ENCODE data around the gene ZNF280A. TPM values are rescaled to one million over a fixed set of nuclear protein-coding genes. Genes with fewer than 3 reads are reported as not detected.
A peak's percentile ranks its signal among the peaks of the same experiment; 100 is the strongest.

Gene ZNF280A, protein sequence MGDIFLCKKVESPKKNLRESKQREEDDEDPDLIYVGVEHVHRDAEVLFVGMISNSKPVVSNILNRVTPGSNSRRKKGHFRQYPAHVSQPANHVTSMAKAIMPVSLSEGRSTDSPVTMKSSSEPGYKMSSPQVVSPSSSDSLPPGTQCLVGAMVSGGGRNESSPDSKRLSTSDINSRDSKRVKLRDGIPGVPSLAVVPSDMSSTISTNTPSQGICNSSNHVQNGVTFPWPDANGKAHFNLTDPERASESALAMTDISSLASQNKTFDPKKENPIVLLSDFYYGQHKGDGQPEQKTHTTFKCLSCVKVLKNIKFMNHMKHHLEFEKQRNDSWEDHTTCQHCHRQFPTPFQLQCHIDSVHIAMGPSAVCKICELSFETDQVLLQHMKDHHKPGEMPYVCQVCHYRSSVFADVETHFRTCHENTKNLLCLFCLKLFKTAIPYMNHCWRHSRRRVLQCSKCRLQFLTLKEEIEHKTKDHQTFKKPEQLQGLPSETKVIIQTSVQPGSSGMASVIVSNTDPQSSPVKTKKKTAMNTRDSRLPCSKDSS
- total RNA-seq (2021): 0.22 to 0.44 TPM (median 0.30 TPM) in 3 replicates
- percentile 34 among the genes with signal in this experiment for Bru-seq, nascent RNA
- long read RNA-seq, experiment 1, partial matches to known transcripts: 1 of 3 reads
- long read RNA-seq, experiment 1, other reads (novel, unspliced or antisense): 0 of 3 reads
- long read RNA-seq, experiment 2, partial matches to known transcripts: 0 of 2 reads
- long read RNA-seq, experiment 2, other reads (novel, unspliced or antisense): 1 of 2 reads
- long read RNA-seq, experiment 3: 0 reads

DNA sequence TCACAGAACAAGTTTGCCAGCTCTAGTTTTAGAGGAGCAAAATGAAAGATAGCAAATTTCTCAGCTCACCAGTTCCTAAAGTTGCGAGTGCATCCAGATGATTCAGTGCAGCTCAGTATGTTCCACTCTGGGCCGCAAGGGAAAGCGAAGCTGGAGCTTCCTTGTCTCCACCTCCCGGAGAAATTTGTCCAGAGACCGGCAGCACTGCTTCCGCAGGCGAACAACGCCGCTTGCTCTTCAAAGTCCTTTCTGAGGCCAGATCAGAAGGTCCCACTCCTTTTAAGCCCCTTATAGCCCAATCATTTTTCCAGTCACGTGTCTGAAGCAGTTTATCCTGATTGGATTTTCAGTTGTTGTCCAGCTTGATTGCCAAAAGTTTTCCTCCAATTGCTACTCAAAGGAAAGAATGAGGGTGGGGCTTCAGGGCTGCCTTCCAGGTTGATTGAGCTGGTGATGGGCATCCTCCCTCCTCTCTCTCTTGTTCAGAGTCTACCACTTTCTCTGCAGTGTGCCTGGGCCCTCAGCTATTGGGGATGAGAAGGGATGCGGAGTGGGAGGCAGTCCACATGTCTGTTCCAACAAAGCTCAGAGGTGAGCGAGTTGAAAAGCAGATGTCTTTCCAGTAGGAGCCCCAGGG, at the start of gene ZNF280A:
TSS of gene ZNF280A (minus strand) at position 251 of the 637 bp plus-strand sequence. CDS start 4,640 bp downstream, outside the sequence.
- H3K9me3 Mint-ChIP-seq: peaks cover 15% of the 10 kb centered on the region
- ChIA-PET CTCF (interaction anchor here (0.8 to 2.7 kb wide), 9 partner anchors 9 to 319 kb away, joined by 3 to 10 read pairs (median 6); partner anchors contain the start of genes PRAME and ZNF280B), POLR2A (interaction anchor here (1.5 kb wide), 1 partner anchor 11 kb away, joined by 5 read pairs; the partner anchor contains the start of gene ZNF280B)
- H3K27ac Mint-ChIP-seq: no peak within 1 kb of the TSS
- DNase-seq (ENCODE audit: low spot score) (no peak), ATAC-seq (peak; percentile 64)
- no peaks in the 10 kb centered on the region for H3K36me3 Mint-ChIP-seq
- peak; percentile 57 for TF ChIP-seq NFYB (CRISPR knock-in tag; conservative IDR thresholded peaks at IDR 0.05; ENCODE audit: low read depth)
- TF ChIP-seq, protein P1, sequence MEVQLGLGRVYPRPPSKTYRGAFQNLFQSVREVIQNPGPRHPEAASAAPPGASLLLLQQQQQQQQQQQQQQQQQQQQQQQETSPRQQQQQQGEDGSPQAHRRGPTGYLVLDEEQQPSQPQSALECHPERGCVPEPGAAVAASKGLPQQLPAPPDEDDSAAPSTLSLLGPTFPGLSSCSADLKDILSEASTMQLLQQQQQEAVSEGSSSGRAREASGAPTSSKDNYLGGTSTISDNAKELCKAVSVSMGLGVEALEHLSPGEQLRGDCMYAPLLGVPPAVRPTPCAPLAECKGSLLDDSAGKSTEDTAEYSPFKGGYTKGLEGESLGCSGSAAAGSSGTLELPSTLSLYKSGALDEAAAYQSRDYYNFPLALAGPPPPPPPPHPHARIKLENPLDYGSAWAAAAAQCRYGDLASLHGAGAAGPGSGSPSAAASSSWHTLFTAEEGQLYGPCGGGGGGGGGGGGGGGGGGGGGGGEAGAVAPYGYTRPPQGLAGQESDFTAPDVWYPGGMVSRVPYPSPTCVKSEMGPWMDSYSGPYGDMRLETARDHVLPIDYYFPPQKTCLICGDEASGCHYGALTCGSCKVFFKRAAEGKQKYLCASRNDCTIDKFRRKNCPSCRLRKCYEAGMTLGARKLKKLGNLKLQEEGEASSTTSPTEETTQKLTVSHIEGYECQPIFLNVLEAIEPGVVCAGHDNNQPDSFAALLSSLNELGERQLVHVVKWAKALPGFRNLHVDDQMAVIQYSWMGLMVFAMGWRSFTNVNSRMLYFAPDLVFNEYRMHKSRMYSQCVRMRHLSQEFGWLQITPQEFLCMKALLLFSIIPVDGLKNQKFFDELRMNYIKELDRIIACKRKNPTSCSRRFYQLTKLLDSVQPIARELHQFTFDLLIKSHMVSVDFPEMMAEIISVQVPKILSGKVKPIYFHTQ (CRISPR knock-in tag; IDR thresholded peaks at IDR 0.05): no peak
- peak; percentile 62 for TF ChIP-seq GABPB1 (CRISPR knock-in tag; IDR thresholded peaks at IDR 0.05)
- no peak within 1 kb of the TSS; the same call in 1 of the 2 replicates for H3K4me3 Mint-ChIP-seq
- peaks cover 14% of the 10 kb centered on the region for H3K4me1 Mint-ChIP-seq
- H3K27me3 Mint-ChIP-seq (ENCODE audit: low read depth): peaks cover 91% of the 10 kb centered on the region

DNA sequence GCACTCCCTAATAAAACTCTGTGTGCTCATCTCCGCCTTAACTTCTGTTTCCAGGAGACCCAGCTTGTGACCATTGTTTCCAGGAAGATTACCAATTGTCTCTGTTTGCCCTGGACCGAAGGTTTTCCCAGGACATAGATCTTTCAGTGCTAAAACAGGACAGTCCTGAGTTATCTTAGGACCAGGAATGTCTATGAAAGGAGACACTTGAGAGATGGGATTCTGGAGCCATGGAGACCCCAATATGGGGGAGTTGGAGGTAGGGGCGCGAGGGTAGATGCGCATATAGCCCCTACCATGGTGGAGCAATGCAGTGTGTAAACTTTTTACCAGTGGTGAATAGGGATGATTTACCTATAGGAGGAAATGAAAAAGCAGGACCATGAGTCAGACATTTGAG, 49.1 kb upstream of the ZNF280A start:
- no peak overlapping the region for H3K27ac Mint-ChIP-seq
- ChIA-PET POLR2A (no interaction called here), CTCF (interaction anchor here (1.1 to 3.4 kb wide), 2 partner anchors 60 to 145 kb away, joined by 4 to 9 read pairs; partner anchors contain the start of gene ZNF280B)
- DNase-seq (ENCODE audit: low spot score) (no peak), ATAC-seq (no peak)
- peaks cover 99% of the 10 kb centered on the region for H3K27me3 Mint-ChIP-seq (ENCODE audit: low read depth)
- no peaks in the 10 kb centered on the region for H3K4me1 Mint-ChIP-seq
- no peak for TF ChIP-seq ATF1 (CRISPR knock-in tag; IDR thresholded peaks at IDR 0.05)
- TF ChIP-seq SOX15 (CRISPR knock-in tag; IDR thresholded peaks at IDR 0.05): no peak
- TF ChIP-seq, protein P2, sequence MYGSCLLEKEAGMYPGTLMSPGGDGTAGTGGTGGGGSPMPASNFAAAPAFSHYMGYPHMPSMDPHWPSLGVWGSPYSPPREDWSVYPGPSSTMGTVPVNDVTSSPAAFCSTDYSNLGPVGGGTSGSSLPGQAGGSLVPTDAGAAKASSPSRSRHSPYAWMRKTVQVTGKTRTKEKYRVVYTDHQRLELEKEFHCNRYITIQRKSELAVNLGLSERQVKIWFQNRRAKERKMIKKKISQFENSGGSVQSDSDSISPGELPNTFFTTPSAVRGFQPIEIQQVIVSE (CRISPR knock-in tag; IDR thresholded peaks at IDR 0.05; ENCODE audit: borderline replicate concordance): no peak
- no peak for TF ChIP-seq ZNF138 (CRISPR knock-in tag; conservative IDR thresholded peaks at IDR 0.05)
- H3K36me3 Mint-ChIP-seq: no peaks in the 10 kb centered on the region
- H3K4me3 Mint-ChIP-seq: no peak overlapping the region
- no peaks in the 10 kb centered on the region for H3K9me3 Mint-ChIP-seq

DNA sequence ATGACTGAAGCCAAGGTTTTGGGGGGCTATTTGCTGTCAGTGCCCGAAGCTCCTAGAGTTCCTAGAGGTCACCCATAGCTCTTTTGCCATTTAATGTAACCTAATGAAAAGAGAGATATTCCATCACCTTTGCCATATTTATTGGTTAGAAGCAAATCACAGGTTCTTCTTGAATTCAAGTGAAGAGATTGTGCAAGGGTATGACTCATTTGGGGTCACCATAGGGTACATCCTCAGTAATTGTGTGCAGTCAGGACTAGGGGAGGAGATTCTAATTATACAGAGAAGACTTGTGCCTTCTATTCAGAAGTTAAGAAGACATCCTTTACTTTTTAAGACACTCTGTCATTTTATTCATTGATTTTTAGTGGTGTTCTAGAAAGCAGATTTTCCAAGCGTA, 45.9 kb upstream of the ZNF280A start:
- no peaks in the 10 kb centered on the region for H3K36me3 Mint-ChIP-seq
- ATAC-seq (no peak), DNase-seq (ENCODE audit: low spot score) (no peak)
- POLR2A ChIA-PET: no interaction called here
- no peaks in the 10 kb centered on the region for H3K9me3 Mint-ChIP-seq
- CTCF ChIA-PET: interaction anchor here (1.5 to 5.0 kb wide), 3 partner anchors 10 to 318 kb away, joined by 3 to 31 read pairs (median 4); no protein-coding TSS in a partner anchor
- H3K27me3 Mint-ChIP-seq (ENCODE audit: low read depth): peaks cover 94% of the 10 kb centered on the region
- H3K27ac Mint-ChIP-seq: no peak overlapping the region
- H3K4me1 Mint-ChIP-seq: no peaks in the 10 kb centered on the region
- no peak overlapping the region for H3K4me3 Mint-ChIP-seq
- TF ChIP-seq, protein P3, sequence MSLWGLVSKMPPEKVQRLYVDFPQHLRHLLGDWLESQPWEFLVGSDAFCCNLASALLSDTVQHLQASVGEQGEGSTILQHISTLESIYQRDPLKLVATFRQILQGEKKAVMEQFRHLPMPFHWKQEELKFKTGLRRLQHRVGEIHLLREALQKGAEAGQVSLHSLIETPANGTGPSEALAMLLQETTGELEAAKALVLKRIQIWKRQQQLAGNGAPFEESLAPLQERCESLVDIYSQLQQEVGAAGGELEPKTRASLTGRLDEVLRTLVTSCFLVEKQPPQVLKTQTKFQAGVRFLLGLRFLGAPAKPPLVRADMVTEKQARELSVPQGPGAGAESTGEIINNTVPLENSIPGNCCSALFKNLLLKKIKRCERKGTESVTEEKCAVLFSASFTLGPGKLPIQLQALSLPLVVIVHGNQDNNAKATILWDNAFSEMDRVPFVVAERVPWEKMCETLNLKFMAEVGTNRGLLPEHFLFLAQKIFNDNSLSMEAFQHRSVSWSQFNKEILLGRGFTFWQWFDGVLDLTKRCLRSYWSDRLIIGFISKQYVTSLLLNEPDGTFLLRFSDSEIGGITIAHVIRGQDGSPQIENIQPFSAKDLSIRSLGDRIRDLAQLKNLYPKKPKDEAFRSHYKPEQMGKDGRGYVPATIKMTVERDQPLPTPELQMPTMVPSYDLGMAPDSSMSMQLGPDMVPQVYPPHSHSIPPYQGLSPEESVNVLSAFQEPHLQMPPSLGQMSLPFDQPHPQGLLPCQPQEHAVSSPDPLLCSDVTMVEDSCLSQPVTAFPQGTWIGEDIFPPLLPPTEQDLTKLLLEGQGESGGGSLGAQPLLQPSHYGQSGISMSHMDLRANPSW (CRISPR knock-in tag; conservative IDR thresholded peaks at IDR 0.05; ENCODE audit: low read depth): no peak
- TF ChIP-seq NR1H2 (CRISPR knock-in tag; IDR thresholded peaks at IDR 0.05) (no peak), PRRX2 (CRISPR knock-in tag; IDR thresholded peaks at IDR 0.05) (no peak), JAZF1 (CRISPR knock-in tag; IDR thresholded peaks at IDR 0.05) (no peak), MYBL2 (CRISPR knock-in tag; IDR thresholded peaks at IDR 0.05) (no peak), SMAD3 (CRISPR knock-in tag; IDR thresholded peaks at IDR 0.05; ENCODE audit: borderline replicate concordance) (no peak), ELF4 (CRISPR knock-in tag; IDR thresholded peaks at IDR 0.05; ENCODE audit: low read depth) (no peak)
- TF ChIP-seq, protein P4, sequence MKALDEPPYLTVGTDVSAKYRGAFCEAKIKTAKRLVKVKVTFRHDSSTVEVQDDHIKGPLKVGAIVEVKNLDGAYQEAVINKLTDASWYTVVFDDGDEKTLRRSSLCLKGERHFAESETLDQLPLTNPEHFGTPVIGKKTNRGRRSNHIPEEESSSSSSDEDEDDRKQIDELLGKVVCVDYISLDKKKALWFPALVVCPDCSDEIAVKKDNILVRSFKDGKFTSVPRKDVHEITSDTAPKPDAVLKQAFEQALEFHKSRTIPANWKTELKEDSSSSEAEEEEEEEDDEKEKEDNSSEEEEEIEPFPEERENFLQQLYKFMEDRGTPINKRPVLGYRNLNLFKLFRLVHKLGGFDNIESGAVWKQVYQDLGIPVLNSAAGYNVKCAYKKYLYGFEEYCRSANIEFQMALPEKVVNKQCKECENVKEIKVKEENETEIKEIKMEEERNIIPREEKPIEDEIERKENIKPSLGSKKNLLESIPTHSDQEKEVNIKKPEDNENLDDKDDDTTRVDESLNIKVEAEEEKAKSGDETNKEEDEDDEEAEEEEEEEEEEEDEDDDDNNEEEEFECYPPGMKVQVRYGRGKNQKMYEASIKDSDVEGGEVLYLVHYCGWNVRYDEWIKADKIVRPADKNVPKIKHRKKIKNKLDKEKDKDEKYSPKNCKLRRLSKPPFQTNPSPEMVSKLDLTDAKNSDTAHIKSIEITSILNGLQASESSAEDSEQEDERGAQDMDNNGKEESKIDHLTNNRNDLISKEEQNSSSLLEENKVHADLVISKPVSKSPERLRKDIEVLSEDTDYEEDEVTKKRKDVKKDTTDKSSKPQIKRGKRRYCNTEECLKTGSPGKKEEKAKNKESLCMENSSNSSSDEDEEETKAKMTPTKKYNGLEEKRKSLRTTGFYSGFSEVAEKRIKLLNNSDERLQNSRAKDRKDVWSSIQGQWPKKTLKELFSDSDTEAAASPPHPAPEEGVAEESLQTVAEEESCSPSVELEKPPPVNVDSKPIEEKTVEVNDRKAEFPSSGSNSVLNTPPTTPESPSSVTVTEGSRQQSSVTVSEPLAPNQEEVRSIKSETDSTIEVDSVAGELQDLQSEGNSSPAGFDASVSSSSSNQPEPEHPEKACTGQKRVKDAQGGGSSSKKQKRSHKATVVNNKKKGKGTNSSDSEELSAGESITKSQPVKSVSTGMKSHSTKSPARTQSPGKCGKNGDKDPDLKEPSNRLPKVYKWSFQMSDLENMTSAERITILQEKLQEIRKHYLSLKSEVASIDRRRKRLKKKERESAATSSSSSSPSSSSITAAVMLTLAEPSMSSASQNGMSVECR (CRISPR knock-in tag; IDR thresholded peaks at IDR 0.05; ENCODE audit: borderline replicate concordance): no peak
- TF ChIP-seq, protein P5, sequence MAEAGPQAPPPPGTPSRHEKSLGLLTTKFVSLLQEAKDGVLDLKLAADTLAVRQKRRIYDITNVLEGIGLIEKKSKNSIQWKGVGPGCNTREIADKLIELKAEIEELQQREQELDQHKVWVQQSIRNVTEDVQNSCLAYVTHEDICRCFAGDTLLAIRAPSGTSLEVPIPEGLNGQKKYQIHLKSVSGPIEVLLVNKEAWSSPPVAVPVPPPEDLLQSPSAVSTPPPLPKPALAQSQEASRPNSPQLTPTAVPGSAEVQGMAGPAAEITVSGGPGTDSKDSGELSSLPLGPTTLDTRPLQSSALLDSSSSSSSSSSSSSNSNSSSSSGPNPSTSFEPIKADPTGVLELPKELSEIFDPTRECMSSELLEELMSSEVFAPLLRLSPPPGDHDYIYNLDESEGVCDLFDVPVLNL (CRISPR knock-in tag; IDR thresholded peaks at IDR 0.05; ENCODE audit: borderline replicate concordance, low read depth): no peak
